NCI-H748 (cell line): ENCODE measurements around the gene NDUFC1.
A peak's percentile ranks its signal among the peaks of the same experiment; 100 is the strongest.
"Not testable (repeated sequence)": the region's sequence is repeated elsewhere in the genome, so short reads cannot be mapped to it uniquely, and the experiment has no call there.

Experiments
- DNase-seq: peaks from one replicate; lab custom pipeline; 2025; ENCODE audit not compliant: unreplicated experiment; lab: John Stamatoyannopoulos, UW

The NDUFC1 gene

GRCh38 chr4:139299536-139299935, 2.7 kb downstream of the NDUFC1 start:
- no peak for DNase-seq

GRCh38 chr4:139297001-139297410, 5.3 kb downstream of the NDUFC1 start:
- no peak for DNase-seq

- DNase-seq = no peak
Observed at GRCh38 chr4:139295942-139296299, 6.4 kb downstream of the NDUFC1 start.

GRCh38 chr4:139295206-139295941, 6.9 kb downstream of the NDUFC1 start:
- peak; percentile 90 for DNase-seq

GRCh38 chr4:139286186-139286698, 16.0 kb downstream of the NDUFC1 start:
- DNase-seq = no peak

- no peak for DNase-seq
Observed at GRCh38 chr4:139282721-139283075, 19.6 kb downstream of the NDUFC1 start.

- no peak for DNase-seq
Observed at GRCh38 chr4:139282065-139282720, 20.1 kb downstream of the NDUFC1 start.

- DNase-seq = peak; percentile 65
Observed at GRCh38 chr4:139279760-139280620, 22.3 kb downstream of the NDUFC1 start, which contains the start of gene MGARP. Gene MGARP, minus strand, starts transcription at chr4:139280225. Its CDS starts 67 bp downstream, at chr4:139280158.

- peak; percentile 32 for DNase-seq
Observed at GRCh38 chr4:139278912-139279759, 23.1 kb downstream of the NDUFC1 start.

- DNase-seq = no peak
Observed at GRCh38 chr4:139278485-139278884, 23.8 kb downstream of the NDUFC1 start.

GRCh38 chr4:139275281-139275735, 27.0 kb downstream of the NDUFC1 start:
- no peak for DNase-seq

GRCh38 chr4:139274790-139275189, 27.5 kb downstream of the NDUFC1 start:
- DNase-seq = no peak

GRCh38 chr4:139273835-139274234, 28.4 kb downstream of the NDUFC1 start:
- no peak for DNase-seq

GRCh38 chr4:139267301-139267700, 35.0 kb downstream of the NDUFC1 start:
- DNase-seq = no peak

- DNase-seq = no peak
Observed at GRCh38 chr4:139266583-139267257, 35.6 kb downstream of the NDUFC1 start.

GRCh38 chr4:139266208-139266582, 36.1 kb downstream of the NDUFC1 start:
- DNase-seq = no peak

GRCh38 chr4:139265654-139266053, 36.6 kb downstream of the NDUFC1 start:
- DNase-seq = peak; percentile 66

GRCh38 chr4:139256349-139256748, 45.9 kb downstream of the NDUFC1 start:
- no peak for DNase-seq

GRCh38 chr4:139255581-139255980, 46.7 kb downstream of the NDUFC1 start:
- DNase-seq = not testable (repeated sequence)

- no peak for DNase-seq
Observed at GRCh38 chr4:139253713-139254112, 48.6 kb downstream of the NDUFC1 start.
